ENCODE results near the gene RNF19B.

Gene RNF19B, protein sequence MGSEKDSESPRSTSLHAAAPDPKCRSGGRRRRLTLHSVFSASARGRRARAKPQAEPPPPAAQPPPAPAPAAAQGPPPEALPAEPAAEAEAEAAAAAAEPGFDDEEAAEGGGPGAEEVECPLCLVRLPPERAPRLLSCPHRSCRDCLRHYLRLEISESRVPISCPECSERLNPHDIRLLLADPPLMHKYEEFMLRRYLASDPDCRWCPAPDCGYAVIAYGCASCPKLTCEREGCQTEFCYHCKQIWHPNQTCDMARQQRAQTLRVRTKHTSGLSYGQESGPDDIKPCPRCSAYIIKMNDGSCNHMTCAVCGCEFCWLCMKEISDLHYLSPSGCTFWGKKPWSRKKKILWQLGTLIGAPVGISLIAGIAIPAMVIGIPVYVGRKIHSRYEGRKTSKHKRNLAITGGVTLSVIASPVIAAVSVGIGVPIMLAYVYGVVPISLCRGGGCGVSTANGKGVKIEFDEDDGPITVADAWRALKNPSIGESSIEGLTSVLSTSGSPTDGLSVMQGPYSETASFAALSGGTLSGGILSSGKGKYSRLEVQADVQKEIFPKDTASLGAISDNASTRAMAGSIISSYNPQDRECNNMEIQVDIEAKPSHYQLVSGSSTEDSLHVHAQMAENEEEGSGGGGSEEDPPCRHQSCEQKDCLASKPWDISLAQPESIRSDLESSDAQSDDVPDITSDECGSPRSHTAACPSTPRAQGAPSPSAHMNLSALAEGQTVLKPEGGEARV

DNA sequence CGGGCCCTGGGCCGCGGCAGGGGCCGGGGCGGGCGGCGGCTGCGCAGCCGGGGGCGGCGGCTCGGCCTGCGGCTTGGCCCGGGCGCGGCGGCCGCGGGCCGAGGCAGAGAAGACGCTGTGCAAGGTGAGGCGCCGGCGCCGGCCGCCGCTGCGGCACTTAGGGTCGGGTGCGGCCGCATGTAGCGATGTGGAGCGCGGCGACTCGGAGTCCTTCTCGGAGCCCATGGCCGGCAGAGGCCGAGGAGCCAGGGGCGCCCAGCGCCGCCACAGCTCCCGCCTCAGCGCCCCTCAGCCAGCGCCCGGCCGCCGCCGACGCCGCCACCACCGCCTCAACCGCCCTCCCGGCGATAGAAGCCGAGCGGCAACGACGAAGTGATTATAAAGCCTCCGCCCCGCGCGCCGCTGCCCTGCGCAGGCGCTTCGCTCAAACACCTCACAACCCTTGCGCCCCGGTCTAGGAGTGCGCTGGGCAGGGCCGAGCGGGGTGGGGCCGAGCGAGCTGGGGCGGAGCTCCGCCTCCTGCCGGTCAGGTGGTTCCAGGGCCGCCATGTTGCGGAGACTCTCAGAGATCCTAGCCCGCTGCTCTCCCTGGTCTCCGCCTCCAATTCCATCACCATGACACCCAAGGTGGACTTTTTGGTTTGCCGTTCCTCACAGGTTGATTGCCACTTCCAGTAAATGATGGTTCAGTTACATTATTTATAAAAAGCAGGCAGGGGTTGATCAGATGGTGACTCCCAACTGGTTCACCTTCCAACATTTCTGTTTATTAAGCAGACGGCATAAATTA is at the start of gene RNF19B:
Gene RNF19B (minus strand): TSS at position 349 of the 790 bp plus-strand sequence. CDS start 124 bp downstream, at position 225.
- in situ Hi-C loops (cut with MboI; ENCODE audit: low pct_unique_long_range_greater_than_20kb, low sequenced_read_pairs, unreplicated experiment) = no loop called here
- peak; percentile 98 for DNase-seq (ENCODE audit: low spot score)
- TF ChIP-seq, protein P1, sequence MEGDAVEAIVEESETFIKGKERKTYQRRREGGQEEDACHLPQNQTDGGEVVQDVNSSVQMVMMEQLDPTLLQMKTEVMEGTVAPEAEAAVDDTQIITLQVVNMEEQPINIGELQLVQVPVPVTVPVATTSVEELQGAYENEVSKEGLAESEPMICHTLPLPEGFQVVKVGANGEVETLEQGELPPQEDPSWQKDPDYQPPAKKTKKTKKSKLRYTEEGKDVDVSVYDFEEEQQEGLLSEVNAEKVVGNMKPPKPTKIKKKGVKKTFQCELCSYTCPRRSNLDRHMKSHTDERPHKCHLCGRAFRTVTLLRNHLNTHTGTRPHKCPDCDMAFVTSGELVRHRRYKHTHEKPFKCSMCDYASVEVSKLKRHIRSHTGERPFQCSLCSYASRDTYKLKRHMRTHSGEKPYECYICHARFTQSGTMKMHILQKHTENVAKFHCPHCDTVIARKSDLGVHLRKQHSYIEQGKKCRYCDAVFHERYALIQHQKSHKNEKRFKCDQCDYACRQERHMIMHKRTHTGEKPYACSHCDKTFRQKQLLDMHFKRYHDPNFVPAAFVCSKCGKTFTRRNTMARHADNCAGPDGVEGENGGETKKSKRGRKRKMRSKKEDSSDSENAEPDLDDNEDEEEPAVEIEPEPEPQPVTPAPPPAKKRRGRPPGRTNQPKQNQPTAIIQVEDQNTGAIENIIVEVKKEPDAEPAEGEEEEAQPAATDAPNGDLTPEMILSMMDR (IDR thresholded peaks at IDR 0.05; ENCODE audit: extremely low read depth, insufficient read depth, missing control alignments) = no peak

DNA sequence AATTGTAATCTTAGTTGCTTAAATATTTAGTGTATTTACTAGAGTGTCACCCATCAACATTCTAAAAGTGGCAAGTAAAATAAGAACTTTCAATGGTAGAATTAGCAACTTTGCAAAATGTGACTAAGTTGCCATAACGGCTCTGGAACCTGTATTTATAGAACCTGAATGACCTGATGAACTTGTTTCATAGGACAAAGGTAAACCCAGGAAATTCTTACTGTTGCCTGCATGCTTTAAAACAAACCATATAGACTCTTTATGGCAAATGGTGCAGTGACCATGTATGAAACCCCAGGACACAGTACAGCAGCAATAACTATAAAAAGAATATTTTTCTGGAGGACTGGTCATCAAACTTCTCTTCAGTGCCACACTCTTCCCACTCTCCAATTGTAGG is 49.2 kb upstream of the RNF19B start:
- DNase-seq (ENCODE audit: low spot score) = no peak
- TF ChIP-seq, protein P1 (IDR thresholded peaks at IDR 0.05; ENCODE audit: extremely low read depth, insufficient read depth, missing control alignments) = no peak
- in situ Hi-C loops (cut with MboI; ENCODE audit: low pct_unique_long_range_greater_than_20kb, low sequenced_read_pairs, unreplicated experiment) = no loop called here

DNA sequence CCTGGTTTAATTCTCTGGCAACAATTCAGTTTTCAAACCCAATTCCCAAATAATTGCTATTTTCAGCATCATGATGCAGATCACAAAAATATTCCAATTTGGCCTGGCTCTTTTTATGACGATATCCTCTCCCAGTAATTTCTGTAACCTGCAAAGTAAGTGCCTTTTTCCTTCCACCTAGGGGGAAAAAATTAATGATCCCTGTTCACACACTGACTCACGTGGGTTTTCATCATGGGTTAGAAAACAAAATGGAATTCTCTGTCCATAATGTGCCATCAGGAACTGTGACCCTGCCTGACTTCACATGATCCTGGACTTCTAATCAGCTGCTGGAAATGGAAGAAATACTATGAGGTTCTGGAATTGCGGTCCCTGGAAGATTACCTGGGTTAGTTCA is 47.6 kb upstream of the RNF19B start:
- TF ChIP-seq, protein P1 (IDR thresholded peaks at IDR 0.05; ENCODE audit: extremely low read depth, insufficient read depth, missing control alignments) = no peak
- in situ Hi-C loops (cut with MboI; ENCODE audit: low pct_unique_long_range_greater_than_20kb, low sequenced_read_pairs, unreplicated experiment) = no loop called here
- DNase-seq (ENCODE audit: low spot score) = no peak

DNA sequence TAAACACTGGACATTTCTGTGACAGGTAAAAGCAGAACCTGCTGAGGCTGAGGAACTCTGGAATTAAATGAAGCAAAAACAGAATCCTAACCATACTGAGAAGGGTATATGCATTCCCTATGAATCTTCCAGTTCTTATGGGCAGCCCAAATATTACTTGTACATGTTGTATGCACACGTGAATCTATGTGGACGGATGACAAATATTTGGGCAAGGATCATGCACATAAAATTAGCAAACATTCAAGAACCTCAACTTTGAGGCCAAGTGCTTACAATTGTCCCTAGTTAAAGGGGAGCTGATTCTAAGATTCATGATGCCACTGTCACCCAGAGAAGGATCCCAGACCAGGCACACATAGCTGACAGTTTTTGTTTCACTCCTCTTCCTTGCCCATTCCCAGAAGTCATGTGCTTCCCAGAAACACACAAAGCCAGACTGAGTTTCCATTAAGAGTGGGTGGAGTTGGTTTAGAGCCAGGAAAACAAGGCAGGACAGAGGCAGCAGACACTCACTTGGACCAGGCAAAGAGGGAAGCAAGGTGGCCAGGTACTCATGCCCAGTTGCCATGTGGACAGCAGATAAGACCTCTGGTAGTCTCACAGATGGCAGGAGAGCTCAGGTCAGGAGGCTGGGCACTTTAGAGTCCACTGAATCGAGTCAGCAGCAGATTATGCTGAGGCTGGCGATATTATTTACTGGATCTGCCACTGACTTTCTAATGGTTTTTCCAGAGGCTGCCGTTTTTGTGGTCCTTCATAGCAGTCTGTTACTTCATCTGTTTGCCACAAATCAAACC is 46.5 kb upstream of the RNF19B start:
- DNase-seq (ENCODE audit: low spot score) = no peak
- in situ Hi-C loops (cut with MboI; ENCODE audit: low pct_unique_long_range_greater_than_20kb, low sequenced_read_pairs, unreplicated experiment) = no loop called here

DNA sequence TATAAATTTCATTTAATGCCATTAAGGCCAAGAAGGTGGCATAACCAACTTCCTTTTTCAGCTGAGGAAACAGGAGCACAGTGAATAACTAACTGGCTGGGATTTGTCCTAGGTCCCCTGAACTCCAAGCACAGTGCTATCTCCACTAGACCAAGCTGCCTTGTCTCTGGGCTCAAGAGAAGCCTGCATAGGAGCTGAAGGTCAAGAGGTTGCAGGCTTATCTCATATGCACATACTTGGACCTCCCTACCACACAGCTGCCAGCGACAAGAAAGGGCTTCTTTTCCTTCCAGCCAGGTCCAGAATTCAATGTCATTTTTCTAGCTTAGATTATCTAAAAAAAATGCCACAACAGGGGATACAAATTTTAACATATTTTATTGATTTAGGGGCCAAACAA is 45.0 kb upstream of the RNF19B start:
- TF ChIP-seq, protein P1 (IDR thresholded peaks at IDR 0.05; ENCODE audit: extremely low read depth, insufficient read depth, missing control alignments) = no peak
- in situ Hi-C loops (cut with MboI; ENCODE audit: low pct_unique_long_range_greater_than_20kb, low sequenced_read_pairs, unreplicated experiment) = no loop called here

More for the DNA sequence above, 46.5 kb upstream of the RNF19B start:
- TF ChIP-seq, protein P1 (IDR thresholded peaks at IDR 0.05; ENCODE audit: extremely low read depth, insufficient read depth, missing control alignments) = no peak

More for the DNA sequence above, 45.0 kb upstream of the RNF19B start:
- no peak for DNase-seq (ENCODE audit: low spot score)
